Spleen (tissue), 11 donors: ENCODE measurements around the gene CORIN. TPM values are rescaled to one million over a fixed set of nuclear protein-coding genes. Genes with fewer than 3 reads are reported as not detected.

Experiments used
- DNase-seq: peaks from one replicate; pipeline ENCODE4 v3.0.0-alpha.2; 2020
- H3K27ac ChIP-seq, 8 donors: fragments of 200-600 bp; sonication (generic) in 7 of 8; 1 replicate in 4 of 8; 2 replicates in 4 of 8; pipeline versions ENCODE4 v1.5.0 to v1.8.0; 2016 to 2021; ENCODE audit warnings: inconsistent platforms in 4 of 8, mild to moderate bottlenecking in 4 of 8, moderate library complexity in 1 of 8
- H3K27me3 ChIP-seq, 7 donors: fragments of 200-600 bp; sonication (generic) in 6 of 7; replicated peaks in 1 of 7; 1 replicate in 4 of 7; 2 replicates in 3 of 7; pipeline versions ENCODE4 v1.5.0 to v1.8.0; 2016 to 2021; ENCODE audit warnings: inconsistent platforms in 3 of 7, mild to moderate bottlenecking in 1 of 7
- H3K36me3 ChIP-seq, 6 donors: fragments of 200-600 bp; sonication (generic) in 5 of 6; 1 replicate in 4 of 6; 2 replicates in 2 of 6; pipeline versions ENCODE4 v1.5.0 to v1.8.0; 2016 to 2021; ENCODE audit warnings: inconsistent platforms in 2 of 6
- H3K4me1 ChIP-seq, 6 donors: fragments of 200-600 bp; sonication (generic) in 5 of 6; 1 replicate in 3 of 6; 2 replicates in 3 of 6; pipeline versions ENCODE4 v1.5.0 to v1.8.0; 2016 to 2021; ENCODE audit warnings: inconsistent platforms in 3 of 6
- H3K4me3 ChIP-seq, 8 donors: fragments of 200-600 bp; sonication (generic) in 7 of 8; 1 replicate in 4 of 8; 2 replicates in 4 of 8; pipeline versions ENCODE4 v1.5.0 to v1.8.0; 2016 to 2021; ENCODE audit warnings: inconsistent platforms in 4 of 8, mild to moderate bottlenecking in 4 of 8, moderate library complexity in 2 of 8
- H3K9me3 ChIP-seq, 8 donors: fragments of 200-600 bp; sonication (generic) in 7 of 8; 1 replicate in 4 of 8; 2 replicates in 4 of 8; pipeline versions ENCODE4 v1.5.0 to v1.8.0; 2016 to 2021; ENCODE audit warnings: inconsistent platforms in 4 of 8
- CTCF ChIP-seq, 11 experiments: fragments of 200-600 bp in 7 of 11; fragments of 450-650 bp in 4 of 11; sonication (generic) in 4 of 11; IDR thresholded peaks in 8 of 11; conservative IDR thresholded peaks in 3 of 11; 1 replicate in 7 of 11; 2 replicates in 4 of 11; pipeline versions ENCODE4 v1.4.0 to v1.8.0; 2016 to 2021; ENCODE audit warnings: antibody characterized with exemption in 11 of 11, inconsistent platforms in 4 of 11, mild to moderate bottlenecking in 1 of 11
- POLR2A ChIP-seq, 3 donors: fragments of 450-650 bp; IDR thresholded peaks; one replicate each; pipeline ENCODE4 v1.5.1; 2017; ENCODE audit warnings: antibody characterized with exemption in 3 of 3, mild to moderate bottlenecking in 1 of 3
- POLR2AphosphoS5 ChIP-seq, 3 donors: sonication (generic); formaldehyde crosslinking; IDR thresholded peaks; one replicate each; pipeline ENCODE4 v1.5.1; 2017; ENCODE audit warnings: antibody characterized with exemption in 3 of 3
- WGBS, 5 donors: extraction: QIAGEN DNeasy Blood & Tissue Kit in 3 of 5; methylation state at CpG; one replicate each; pipeline versions ENCODE4 v1.1.5 to v1.1.7; 2013 to 2018; 5-methylcytosine and 5-hydroxymethylcytosine counted together
- intact Hi-C: fragments of 100-400 bp; cut with DNase I; formaldehyde crosslinking; loops from one replicate; pipeline ENCODE4 v1.15.0; 2023; ENCODE audit warnings: low total_unique reads
- polyA plus RNA-seq, 3 donors: library from polyadenylated mRNA; stranded (reverse); fragments of 200-250 nt; gene quantifications; one replicate each; pipeline ENCODE4 v1.2.1, GENCODE V29; 2013
- total RNA-seq, 7 donors: library from RNA; depleted of rRNA in 3 of 7; stranded (reverse); fragments of >200 nt in 3 of 7; fragmentation: NEBNext Ultra II Directional in 4 of 7; extraction: Animal tissue kit (Norgen Biotek cat#: 25700) in 4 of 7; gene quantifications; one replicate each; pipeline versions ENCODE4 v1.1.0 to v1.2.1, GENCODE V29; 2016 to 2021
- donor health status: healthy with polysubstance abuse.
- donor health status: DM: no; HTN: no; CAD: no; lungs with moderate emphysema.
- donor health status: DM: no; HTN: no; CAD: no.
- donor health status: Bipolar disorder and iron deficiency.
- donor health status: healthy.
- donor health status: DM: no; HTN: no; CAD: no.
- donor health status: DM: yes; HTN: yes; CAD: no.

CORIN gene
- total and polyA plus RNA-seq, 10 donors = 0.23 to 12.3 (median 0.85) TPM

- Histone ChIP-seq H3K4me1 (no peaks in the 10 kb centered on the region), H3K4me3 (no peak overlapping the region), H3K9me3 (no peaks in the 10 kb centered on the region), H3K27me3 (no peaks in the 10 kb centered on the region), H3K27ac (no peak overlapping the region), H3K36me3 (peaks cover 0 to 46% (median 8%) of the 10 kb centered on the region in 6 donors)
- TF ChIP-seq CTCF (IDR thresholded peaks at IDR 0.05 in 8 of 11, conservative IDR thresholded peaks at IDR 0.05 in 3 of 11) (no peak), POLR2AphosphoS5 (IDR thresholded peaks at IDR 0.05) (no peak)
- WGBS, 5 donors = 94 to 99% (median 97%) methylated on average over 3 of the region's 3 CpGs
- intact Hi-C loops = no loop called here
- no peak for DNase-seq
Measured at GRCh38 chr4:47862297-47862696, 24.4 kb upstream of the CORIN start.

- no peaks in the 10 kb centered on the region for H3K4me1 ChIP-seq
- DNase-seq = no peak
- TF ChIP-seq POLR2A (IDR thresholded peaks at IDR 0.05) (no peak), CTCF (IDR thresholded peaks at IDR 0.05 in 8 of 11, conservative IDR thresholded peaks at IDR 0.05 in 3 of 11) (no peak), POLR2AphosphoS5 (IDR thresholded peaks at IDR 0.05) (no peak)
- peaks cover 0 to 49% (median 4%) of the 10 kb centered on the region in 6 donors for H3K36me3 ChIP-seq
- no peaks in the 10 kb centered on the region for H3K27me3 ChIP-seq
- 92 to 100% (median 95%) methylated on average over 1 of the region's 1 CpG for WGBS, 5 donors
- intact Hi-C loops = no loop called here
- H3K9me3 ChIP-seq = no peaks in the 10 kb centered on the region
- H3K4me3 ChIP-seq = no peak overlapping the region
- no peak overlapping the region for H3K27ac ChIP-seq
Measured at GRCh38 chr4:47860305-47860704, 22.4 kb upstream of the CORIN start.

GRCh38 chr4:47858006-47858405, 20.1 kb upstream of the CORIN start:
- 62 to 79% (median 65%) methylated on average over 2 of the region's 2 CpGs for WGBS, 5 donors
- no peak for TF ChIP-seq CTCF (IDR thresholded peaks at IDR 0.05 in 8 of 11, conservative IDR thresholded peaks at IDR 0.05 in 3 of 11)
- no peak for TF ChIP-seq POLR2AphosphoS5 (IDR thresholded peaks at IDR 0.05)
- TF ChIP-seq POLR2A (IDR thresholded peaks at IDR 0.05) = no peak
- intact Hi-C loops = no loop called here

GRCh38 chr4:47856713-47857112, 18.8 kb upstream of the CORIN start:
- intact Hi-C loops = no loop called here
- TF ChIP-seq POLR2AphosphoS5 (IDR thresholded peaks at IDR 0.05) = no peak
- TF ChIP-seq CTCF (IDR thresholded peaks at IDR 0.05 in 8 of 11, conservative IDR thresholded peaks at IDR 0.05 in 3 of 11) = no peak
- TF ChIP-seq POLR2A (IDR thresholded peaks at IDR 0.05) = no peak

More at GRCh38 chr4:47858006-47858405, 20.1 kb upstream of the CORIN start:
- H3K9me3 ChIP-seq = no peaks in the 10 kb centered on the region
- H3K27ac ChIP-seq = no peak overlapping the region
- no peak overlapping the region for H3K4me3 ChIP-seq
- DNase-seq = no peak
- peaks cover 0 to 53% (median 4%) of the 10 kb centered on the region in 6 donors for H3K36me3 ChIP-seq
- no peaks in the 10 kb centered on the region for H3K4me1 ChIP-seq
- no peaks in the 10 kb centered on the region for H3K27me3 ChIP-seq

More at GRCh38 chr4:47856713-47857112, 18.8 kb upstream of the CORIN start:
- H3K27me3 ChIP-seq = no peaks in the 10 kb centered on the region
- no peak overlapping the region for H3K27ac ChIP-seq
- no peaks in the 10 kb centered on the region for H3K4me1 ChIP-seq
- no peaks in the 10 kb centered on the region for H3K9me3 ChIP-seq
- DNase-seq = no peak
- 88 to 98% (median 96%) methylated on average over 1 of the region's 1 CpG for WGBS, 5 donors
- H3K4me3 ChIP-seq = no peak overlapping the region
- H3K36me3 ChIP-seq = peaks cover 0 to 52% (median 0%) of the 10 kb centered on the region in 6 donors
